GM19035 (cell line): ENCODE results near the gene HEXA.
A peak's percentile ranks its signal among the peaks of the same experiment; 100 is the strongest.

ENCODE experiments used
- ATAC-seq: cut with Tn5 transposase; IDR thresholded peaks from one replicate; pipeline ENCODE4 v1.9.1; 2021; ENCODE audit not compliant: unreplicated experiment

The HEXA gene

GRCh38 chr15:72377331-72377730 is 1.5 kb upstream of the HEXA start:
- no peak for ATAC-seq

- ATAC-seq: peak; percentile 55
Observed at GRCh38 chr15:72375501-72375845, 341 bp downstream of the HEXA start.

- ATAC-seq: no peak
Observed at GRCh38 chr15:72372361-72372760, 3.5 kb downstream of the HEXA start.

- ATAC-seq: no peak
Observed at GRCh38 chr15:72369964-72370363, 5.8 kb downstream of the HEXA start.

GRCh38 chr15:72368899-72369298 is 6.9 kb downstream of the HEXA start:
- no peak for ATAC-seq

GRCh38 chr15:72368325-72368724 is 7.5 kb downstream of the HEXA start:
- no peak for ATAC-seq

GRCh38 chr15:72365844-72366243 is 10.0 kb downstream of the HEXA start:
- ATAC-seq: peak; percentile 87

GRCh38 chr15:72361176-72361575 is 14.6 kb downstream of the HEXA start:
- ATAC-seq: no peak

- ATAC-seq: no peak
Observed at GRCh38 chr15:72358650-72359171, 17.1 kb downstream of the HEXA start.

GRCh38 chr15:72358121-72358520 is 17.7 kb downstream of the HEXA start:
- ATAC-seq: no peak

GRCh38 chr15:72354496-72354895 is 21.3 kb downstream of the HEXA start:
- ATAC-seq: no peak

- ATAC-seq: no peak
Observed at GRCh38 chr15:72353266-72353665, 22.5 kb downstream of the HEXA start.

- no peak for ATAC-seq
Observed at GRCh38 chr15:72345806-72346205, 30.0 kb downstream of the HEXA start.

GRCh38 chr15:72345280-72345679 is 30.5 kb downstream of the HEXA start:
- ATAC-seq: no peak

- ATAC-seq: no peak
Observed at GRCh38 chr15:72344602-72345001, 31.2 kb downstream of the HEXA start.

- no peak for ATAC-seq
Observed at GRCh38 chr15:72342385-72342784, 33.4 kb downstream of the HEXA start.

GRCh38 chr15:72341361-72341760 is 34.5 kb downstream of the HEXA start:
- no peak for ATAC-seq

GRCh38 chr15:72340366-72340765 is 35.4 kb downstream of the HEXA start:
- ATAC-seq: no peak

- ATAC-seq: no peak
Observed at GRCh38 chr15:72339777-72340177, 36.0 kb downstream of the HEXA start.

GRCh38 chr15:72338617-72339321 is 37.0 kb downstream of the HEXA start:
- ATAC-seq: no peak

GRCh38 chr15:72338148-72338547 is 37.7 kb downstream of the HEXA start:
- no peak for ATAC-seq

- ATAC-seq: no peak
Observed at GRCh38 chr15:72334842-72335241, 41.0 kb downstream of the HEXA start.

GRCh38 chr15:72331021-72331420 is 44.8 kb downstream of the HEXA start:
- no peak for ATAC-seq
